Spinal cord (tissue), 10 donors: ENCODE results near the gene IL25. TPM values are rescaled to one million over a fixed set of nuclear protein-coding genes. Genes with fewer than 3 reads are reported as not detected.
"Not testable (repeated sequence)": the region's sequence is repeated elsewhere in the genome, so short reads cannot be mapped to it uniquely, and the experiment has no call there.

Experiments
- DNase-seq, 6 donors: peaks; one replicate each; pipeline versions ENCODE4 v3.0.0 to v3.0.0-alpha.2; 2013 to 2015; ENCODE audit warnings: low spot score in 6 of 6, low read depth in 4 of 6
- H3K27ac ChIP-seq: one replicate; pipeline ENCODE4 v1.5.1; 2013; ENCODE audit warnings: low read depth, low read length, control low read depth
- H3K27me3 ChIP-seq: one replicate; pipeline ENCODE4 v1.6.1; 2013; ENCODE audit warnings: low read length; ENCODE audit not compliant: control insufficient read depth, insufficient read depth
- H3K36me3 ChIP-seq: one replicate; pipeline ENCODE4 v1.6.1; 2013; ENCODE audit warnings: low read length; ENCODE audit not compliant: control insufficient read depth, insufficient read depth
- H3K4me1 ChIP-seq: one replicate; pipeline ENCODE4 v1.6.1; 2013; ENCODE audit warnings: low read length; ENCODE audit not compliant: control insufficient read depth, insufficient read depth
- H3K4me3 ChIP-seq: one replicate; pipeline ENCODE4 v1.5.1; 2013; ENCODE audit warnings: low read depth, low read length, control low read depth
- H3K9me3 ChIP-seq: one replicate; pipeline ENCODE4 v1.6.1; 2013; ENCODE audit warnings: low read length; ENCODE audit not compliant: control insufficient read depth, insufficient read depth
- WGBS: methylation state at CpG from one replicate; pipeline ENCODE4 v1.1.5; 2013; ENCODE audit warnings: missing lambda C conversion rate; ENCODE audit not compliant: insufficient coverage; 5-methylcytosine and 5-hydroxymethylcytosine counted together
- polyA plus RNA-seq, 2 donors: library from polyadenylated mRNA; unstranded; fragments of 120-200 nt; gene quantifications; one replicate each; pipeline ENCODE4 v1.2.1, GENCODE V29; 2013; ENCODE audit not compliant: insufficient read length in 2 of 2
- total RNA-seq, 2 donors: library from RNA; depleted of rRNA in 1 of 2; stranded (reverse); fragments of 120-200 nt in 1 of 2; fragments of >200 nt in 1 of 2; gene quantifications; one replicate each; pipeline versions ENCODE4 v1.2.3 to v1.2.4, GENCODE V29; 2013 to 2014
- donor health status: healthy.

Gene IL25
- total and polyA plus RNA-seq, 4 donors: not detected

DNA sequence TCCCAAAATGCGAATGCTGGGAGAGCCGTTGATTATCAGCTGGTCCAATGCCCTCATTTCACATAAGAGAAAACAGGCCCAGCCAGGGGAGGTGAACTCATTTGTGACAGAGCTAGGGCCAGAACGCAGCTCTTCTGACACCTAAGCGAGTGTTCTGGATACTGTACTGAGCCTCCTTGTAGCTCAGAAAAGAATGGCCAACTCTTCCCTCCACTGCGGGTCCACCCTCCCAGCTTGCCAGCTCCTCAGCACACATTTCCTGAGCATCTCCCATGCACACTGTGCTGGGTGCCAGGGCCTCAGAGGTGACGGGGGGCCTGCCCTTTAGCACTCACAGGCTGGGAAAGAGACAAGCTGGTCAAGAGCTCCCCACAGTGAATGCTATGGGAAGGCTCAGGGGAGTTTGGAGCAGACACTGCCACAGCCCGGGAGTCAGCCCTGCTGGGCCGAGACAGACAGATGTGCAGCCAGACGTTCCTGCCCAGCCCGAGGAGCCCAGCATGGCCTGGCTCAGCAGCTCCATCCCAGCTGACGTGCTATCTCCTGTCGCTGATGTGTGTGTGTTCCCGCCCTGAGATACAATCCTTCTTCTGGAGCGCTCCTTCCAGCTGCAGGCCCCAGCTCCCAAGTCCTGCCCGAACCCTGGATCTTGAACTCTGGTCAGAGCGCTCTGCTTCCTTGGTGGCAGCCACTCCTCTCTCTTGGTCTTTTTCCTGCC is 7.7 kb downstream of the IL25 start:
- Histone ChIP-seq H3K27ac (no peak overlapping the region), H3K4me3 (no peak overlapping the region), H3K4me1 (peaks cover 64% of the 10 kb centered on the region), H3K27me3 (no peaks in the 10 kb centered on the region), H3K36me3 (peaks cover 3% of the 10 kb centered on the region), H3K9me3 (no peaks in the 10 kb centered on the region)
- DNase-seq: no peak
- WGBS: 70% methylated on average over 15 of the region's 16 CpGs

DNA sequence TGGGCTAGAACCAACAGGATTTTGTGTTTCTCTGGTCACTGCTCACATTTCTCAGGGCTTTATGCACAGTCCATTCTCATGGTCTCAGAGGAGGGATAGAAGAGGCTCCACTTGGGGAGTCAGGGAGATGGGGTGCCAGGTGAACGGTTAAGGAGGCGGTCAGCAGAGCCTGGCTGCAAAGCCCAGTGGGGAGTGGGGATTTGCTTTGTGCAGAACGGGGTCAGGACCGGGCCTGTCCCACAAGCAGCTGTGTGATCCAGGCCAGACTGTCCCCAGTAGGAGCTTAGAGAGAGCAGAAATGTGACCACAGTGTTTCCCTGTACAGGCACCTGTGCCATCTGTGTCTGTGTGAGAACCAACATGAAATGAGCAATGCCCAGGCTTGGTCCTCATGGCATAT is 8.4 kb downstream of the IL25 start:
- DNase-seq: no peak
- no peak overlapping the region for H3K27ac ChIP-seq

DNA sequence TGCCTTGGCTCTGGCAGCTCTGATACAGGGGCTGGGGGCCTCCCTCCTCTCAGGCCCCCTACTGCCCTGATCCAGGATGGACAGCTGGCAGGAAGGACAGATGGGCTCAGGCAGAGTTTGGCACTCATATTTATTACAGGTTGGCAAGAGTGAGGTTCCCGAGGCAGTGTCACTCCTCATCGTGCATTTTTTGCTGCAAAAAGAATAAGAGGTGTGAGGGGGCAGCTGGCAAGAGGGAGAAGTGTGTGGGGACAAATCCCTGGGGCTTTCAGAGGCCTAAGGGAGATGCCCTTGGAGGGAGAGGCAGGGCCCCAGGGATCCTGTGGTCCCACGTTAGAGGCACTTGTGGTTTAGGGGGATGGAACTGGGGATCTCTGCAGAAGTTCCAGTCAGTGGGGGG is 9.3 kb downstream of the IL25 start:
- no peaks in the 10 kb centered on the region for H3K27me3 ChIP-seq
- 55% methylated on average over 3 of the region's 3 CpGs for WGBS
- H3K27ac ChIP-seq: no peak overlapping the region
- H3K36me3 ChIP-seq: no peaks in the 10 kb centered on the region
- DNase-seq: no peak
- H3K9me3 ChIP-seq: no peaks in the 10 kb centered on the region
- no peak overlapping the region for H3K4me3 ChIP-seq
- peaks cover 49% of the 10 kb centered on the region for H3K4me1 ChIP-seq

More for the DNA sequence above, 8.4 kb downstream of the IL25 start:
- no peaks in the 10 kb centered on the region for H3K36me3 ChIP-seq
- H3K9me3 ChIP-seq: no peaks in the 10 kb centered on the region
- no peak overlapping the region for H3K4me3 ChIP-seq
- WGBS: 76% methylated on average over 4 of the region's 4 CpGs
- no peaks in the 10 kb centered on the region for H3K27me3 ChIP-seq
- H3K4me1 ChIP-seq: peaks cover 58% of the 10 kb centered on the region

DNA sequence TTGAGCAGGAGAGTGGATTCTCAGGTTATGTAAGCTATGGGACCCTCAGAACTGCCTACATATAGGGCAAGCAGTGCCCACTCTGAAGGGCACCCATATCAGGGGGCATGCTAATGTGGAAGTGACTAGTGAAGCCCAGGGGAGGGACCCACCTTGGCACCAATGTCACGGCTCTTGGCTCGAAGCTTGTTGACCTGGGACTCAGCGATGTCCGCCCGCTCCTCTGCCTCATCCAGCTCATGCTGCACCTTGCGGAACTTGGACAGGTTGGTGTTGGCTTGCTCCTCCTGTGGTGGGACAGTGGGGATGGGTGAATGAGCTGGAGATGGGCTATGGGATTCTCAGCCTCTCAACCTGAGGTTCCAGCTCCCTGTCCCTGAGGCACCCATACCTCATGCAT is 9.7 kb downstream of the IL25 start:
- H3K36me3 ChIP-seq: no peaks in the 10 kb centered on the region
- no peak overlapping the region for H3K27ac ChIP-seq
- DNase-seq: no peak
- H3K9me3 ChIP-seq: no peaks in the 10 kb centered on the region
- peaks cover 45% of the 10 kb centered on the region for H3K4me1 ChIP-seq
- no peak overlapping the region for H3K4me3 ChIP-seq
- 95% methylated on average over 5 of the region's 6 CpGs for WGBS
- no peaks in the 10 kb centered on the region for H3K27me3 ChIP-seq

DNA sequence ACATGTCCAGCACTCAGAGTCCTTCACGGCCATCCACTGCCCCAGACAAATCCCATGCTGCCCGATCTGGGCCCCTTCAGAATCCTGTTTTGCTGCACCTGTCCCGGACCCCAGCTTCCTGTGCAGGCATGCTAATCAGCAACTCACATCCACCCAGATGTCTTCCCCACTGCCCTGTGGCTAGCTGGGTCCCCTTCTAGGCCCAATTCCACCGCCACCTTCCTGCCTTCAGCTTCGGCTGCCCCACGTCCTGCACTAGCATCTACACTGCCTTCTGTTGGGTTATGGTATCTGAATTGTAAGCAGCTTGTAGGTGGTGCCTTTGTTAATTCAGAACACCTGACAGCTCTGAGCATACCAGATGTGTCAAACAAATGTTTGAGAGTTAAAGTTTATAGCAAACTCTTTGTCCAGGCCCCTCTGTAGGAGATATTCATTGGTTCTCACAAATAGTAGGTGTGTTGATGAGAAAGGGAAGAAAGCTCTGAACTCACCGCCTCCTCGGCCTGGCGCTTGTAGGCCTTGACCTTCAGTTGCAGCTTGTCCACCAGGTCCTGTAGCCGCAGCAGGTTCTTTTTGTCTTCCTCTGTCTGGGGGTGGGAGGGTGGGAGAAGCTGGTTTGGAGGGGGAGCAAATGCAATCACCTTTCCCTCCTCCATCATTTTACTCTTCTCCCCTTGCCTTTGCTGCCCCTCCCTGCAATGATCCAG is 10.3 kb downstream of the IL25 start:
- Histone ChIP-seq H3K4me1 (peaks cover 39% of the 10 kb centered on the region), H3K36me3 (no peaks in the 10 kb centered on the region)
- DNase-seq: no peak

DNA sequence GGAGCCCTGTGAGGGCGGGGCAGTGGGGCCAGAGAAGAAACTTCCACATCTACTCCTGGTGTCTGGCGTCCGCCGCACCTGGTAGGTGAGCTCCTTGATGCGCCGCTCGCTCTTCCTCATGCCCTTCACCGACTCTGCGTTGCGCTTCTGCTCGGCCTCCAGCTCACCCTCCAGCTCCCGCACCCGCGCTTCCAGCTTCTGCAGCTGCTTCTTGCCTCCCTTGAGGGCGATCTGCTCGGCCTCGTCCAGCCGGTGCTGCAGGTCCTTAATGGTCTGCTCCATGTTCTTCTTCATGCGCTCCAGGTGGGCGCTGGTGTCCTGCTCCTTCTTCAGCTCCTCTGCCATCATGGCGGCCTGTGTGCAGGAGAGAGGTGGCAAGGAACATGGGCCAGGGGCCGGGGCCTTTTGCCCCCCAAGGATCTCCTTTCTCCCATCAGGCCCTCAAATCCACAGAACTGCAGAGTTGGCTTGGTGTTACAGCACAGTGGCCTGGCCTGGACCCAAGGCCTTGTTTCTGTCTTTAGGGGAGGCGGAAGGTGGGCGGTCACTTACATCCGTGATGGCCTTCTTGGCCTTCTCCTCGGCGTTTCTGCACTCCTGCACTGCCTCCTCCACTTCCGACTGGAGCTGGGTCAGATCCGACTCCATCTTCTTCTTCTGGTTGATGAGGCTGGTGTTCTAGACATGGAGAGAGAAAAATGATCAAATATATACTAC is 11.9 kb downstream of the IL25 start:
- 91% methylated on average over 21 of the region's 29 CpGs for WGBS
- no peaks in the 10 kb centered on the region for H3K27me3 ChIP-seq
- H3K36me3 ChIP-seq: no peaks in the 10 kb centered on the region

More for the DNA sequence above, 10.3 kb downstream of the IL25 start:
- H3K27ac ChIP-seq: no peak overlapping the region
- no peaks in the 10 kb centered on the region for H3K27me3 ChIP-seq
- WGBS: 82% methylated on average over 3 of the region's 10 CpGs
- no peaks in the 10 kb centered on the region for H3K9me3 ChIP-seq
- H3K4me3 ChIP-seq: no peak overlapping the region

DNA sequence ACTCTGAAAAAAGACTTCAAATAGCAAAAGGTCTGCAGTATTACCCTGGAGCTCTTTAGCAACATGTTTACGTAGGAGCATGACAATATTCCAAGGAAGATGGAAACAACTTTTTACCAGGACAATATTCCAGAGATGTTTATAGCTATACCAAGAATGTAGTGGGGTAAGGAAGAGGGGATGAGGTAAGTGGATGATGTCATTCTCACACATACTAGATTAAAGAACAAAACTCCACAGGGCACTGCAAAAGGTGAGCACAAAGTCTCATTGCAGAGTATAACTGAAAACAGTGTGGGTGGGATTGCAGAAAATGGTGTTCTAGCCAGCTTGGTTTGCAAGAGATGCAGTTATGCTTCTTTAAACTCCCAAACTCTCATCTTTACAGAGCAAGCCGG is 12.6 kb downstream of the IL25 start:
- H3K36me3 ChIP-seq: no peaks in the 10 kb centered on the region
- no peak overlapping the region for H3K27ac ChIP-seq
- H3K4me1 ChIP-seq: peaks cover 16% of the 10 kb centered on the region
- no peak for DNase-seq
- WGBS: no CpG with 5 or more reads among the region's 2 CpGs
- H3K4me3 ChIP-seq: no peak overlapping the region
- H3K27me3 ChIP-seq: no peaks in the 10 kb centered on the region
- H3K9me3 ChIP-seq: no peaks in the 10 kb centered on the region

More for the DNA sequence above, 11.9 kb downstream of the IL25 start:
- H3K27ac ChIP-seq: no peak overlapping the region
- no peaks in the 10 kb centered on the region for H3K9me3 ChIP-seq
- peaks cover 23% of the 10 kb centered on the region for H3K4me1 ChIP-seq
- no peak overlapping the region for H3K4me3 ChIP-seq
- DNase-seq: no peak

DNA sequence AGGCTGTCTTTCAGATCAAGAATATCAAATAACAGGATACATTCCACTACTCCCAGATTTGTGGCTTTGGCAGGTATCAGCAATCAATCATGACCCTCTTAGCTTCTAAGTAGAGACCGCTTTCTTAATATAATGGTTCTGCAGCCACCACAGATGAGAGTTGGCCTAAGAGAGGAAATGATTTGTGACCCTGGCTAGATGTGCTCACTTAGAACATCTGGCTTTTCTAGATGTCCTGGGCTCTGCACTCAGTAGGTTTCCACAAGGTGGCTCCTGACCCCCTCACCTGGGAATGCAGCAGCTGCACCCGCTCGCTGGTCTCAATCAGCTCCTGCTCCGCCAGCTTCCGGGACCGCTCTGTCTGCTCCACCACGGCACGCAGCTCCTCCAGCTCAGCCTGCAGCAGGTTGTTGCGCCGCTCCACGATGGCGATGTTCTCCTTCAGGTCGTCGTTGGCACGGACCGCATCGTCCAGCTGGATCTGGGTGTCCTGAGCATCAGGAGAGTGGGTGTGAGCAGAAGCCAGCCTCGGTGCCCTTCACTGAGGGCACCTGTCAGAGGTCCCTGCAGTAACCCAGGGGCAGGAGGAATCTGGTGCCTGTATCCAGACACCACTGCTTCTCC is 13.1 kb downstream of the IL25 start:
- no peak overlapping the region for H3K27ac ChIP-seq
- 90% methylated on average over 13 of the region's 18 CpGs for WGBS
- no peaks in the 10 kb centered on the region for H3K36me3 ChIP-seq
- H3K9me3 ChIP-seq: no peaks in the 10 kb centered on the region
- no peak for DNase-seq
- H3K4me3 ChIP-seq: no peak overlapping the region
- H3K27me3 ChIP-seq: no peaks in the 10 kb centered on the region
- peaks cover 11% of the 10 kb centered on the region for H3K4me1 ChIP-seq

DNA sequence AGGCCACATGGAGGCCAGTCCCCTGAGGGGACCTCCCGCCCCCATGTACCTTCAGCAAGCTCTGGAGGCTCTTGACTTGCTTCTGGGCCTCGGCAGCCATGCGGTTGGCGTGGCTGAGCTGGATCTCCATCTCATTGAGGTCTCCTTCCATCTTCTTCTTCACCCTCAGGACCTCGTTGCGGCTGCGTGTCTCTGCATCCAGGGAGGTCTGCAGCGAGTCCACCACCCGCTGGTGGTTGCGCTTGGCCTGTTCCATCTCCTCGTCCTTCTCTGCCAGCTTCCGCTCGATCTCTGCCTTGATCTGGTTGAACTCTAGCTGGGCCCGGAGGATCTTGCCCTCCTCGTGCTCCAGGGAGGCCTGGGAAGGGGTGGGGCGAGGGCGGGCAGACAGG is 13.7 kb downstream of the IL25 start:
- not testable (repeated sequence) for H3K4me1 ChIP-seq, H3K36me3 ChIP-seq, H3K4me3 ChIP-seq, H3K27me3 ChIP-seq, DNase-seq, H3K9me3 ChIP-seq, H3K27ac ChIP-seq
- WGBS: 86% methylated on average over 14 of the region's 17 CpGs
